ENCODE data around the gene STK35.

The STK35 gene

DNA sequence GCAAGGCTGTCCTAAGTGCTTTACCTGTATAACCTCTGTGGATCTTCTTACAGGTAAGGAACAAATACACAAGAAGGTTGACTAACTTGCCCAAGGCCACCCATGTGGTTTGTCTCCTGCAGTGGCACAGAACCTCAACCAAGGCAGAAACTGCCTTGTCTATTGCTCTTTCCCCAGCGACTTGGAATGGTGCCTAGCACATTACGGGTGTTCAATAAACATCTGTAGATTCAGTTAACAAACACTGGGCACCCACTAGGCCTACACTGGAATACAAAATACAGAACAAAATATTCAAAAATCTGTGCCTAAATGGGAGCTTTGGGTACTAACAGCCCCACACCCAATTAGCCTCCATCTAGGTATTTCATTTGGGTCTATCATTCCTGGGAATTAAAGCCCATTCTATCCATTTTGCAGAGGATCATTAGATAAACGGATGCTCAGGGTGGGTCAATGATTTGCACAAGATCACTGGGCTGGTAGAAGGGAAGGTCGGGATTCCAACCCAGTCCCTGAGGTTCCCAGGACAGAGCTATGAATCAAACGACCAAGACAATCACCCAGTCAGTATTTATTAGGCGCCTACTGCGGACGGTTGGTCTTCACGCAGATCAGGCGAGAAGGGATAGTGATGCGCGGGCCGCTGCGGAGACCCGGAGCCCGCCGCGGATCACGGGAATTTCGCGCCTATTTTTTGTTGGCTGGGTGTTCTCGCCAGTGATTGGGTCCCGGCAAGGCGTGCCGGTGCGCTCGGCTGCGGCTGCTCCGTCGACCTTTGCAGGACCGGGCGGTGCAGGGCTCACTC is at the start of gene STK35:
Gene STK35, plus strand, starts transcription at position 771 of the 808 bp plus-strand sequence. CDS start 55 bp downstream, outside the sequence.
- peak within 1 kb of the TSS; percentile 92 to 95 for H3K4me3 ChIP-seq (replicated peaks in 1 of 2; ENCODE audit: low read depth in 2 of 2, low read length in 2 of 2)
- TF ChIP-seq CTCF (IDR thresholded peaks at IDR 0.05; ENCODE audit: low read depth, low read length), result no peak
- DNase-seq (ENCODE audit: low read depth in 2 of 2), result no peak

- DNase-seq (ENCODE audit: low read depth in 2 of 2), result no peak
- H3K4me3 ChIP-seq (replicated peaks in 1 of 2; ENCODE audit: low read depth in 2 of 2, low read length in 2 of 2), result no peak overlapping the region
- TF ChIP-seq CTCF (IDR thresholded peaks at IDR 0.05; ENCODE audit: low read depth, low read length), result no peak
Measured at GRCh38 chr20:2051946-2052345, 49.7 kb upstream of the STK35 start.

- no peak for TF ChIP-seq CTCF (IDR thresholded peaks at IDR 0.05; ENCODE audit: low read depth, low read length)
- no peak overlapping the region for H3K4me3 ChIP-seq (replicated peaks in 1 of 2; ENCODE audit: low read depth in 2 of 2, low read length in 2 of 2)
Measured at GRCh38 chr20:2052741-2053140, 48.9 kb upstream of the STK35 start.

GRCh38 chr20:2053615-2054014 is 48.0 kb upstream of the STK35 start:
- no peak for DNase-seq (ENCODE audit: low read depth in 2 of 2)
- TF ChIP-seq CTCF (IDR thresholded peaks at IDR 0.05; ENCODE audit: low read depth, low read length), result no peak
- H3K4me3 ChIP-seq (replicated peaks in 1 of 2; ENCODE audit: low read depth in 2 of 2, low read length in 2 of 2), result no peak overlapping the region

More at GRCh38 chr20:2052741-2053140, 48.9 kb upstream of the STK35 start:
- DNase-seq (ENCODE audit: low read depth in 2 of 2), result no peak

DNA sequence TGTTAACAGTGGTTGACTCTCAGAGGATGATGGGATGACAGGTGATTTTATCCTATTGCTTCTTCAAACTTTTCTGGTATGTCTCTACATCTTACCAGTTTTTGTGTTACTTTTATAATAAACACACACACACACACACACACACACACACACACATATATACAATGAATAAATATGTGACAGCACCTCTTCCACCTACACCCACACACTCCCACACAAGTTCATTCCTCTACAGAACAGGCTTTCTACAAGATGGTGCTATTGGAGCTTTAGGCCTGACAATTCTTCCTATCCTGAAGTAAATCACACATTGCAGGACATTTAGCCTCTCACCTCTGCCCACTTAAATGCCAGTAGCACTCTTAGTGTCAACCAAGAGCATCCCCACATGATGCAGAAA is 46.7 kb upstream of the STK35 start:
- DNase-seq (ENCODE audit: low read depth in 2 of 2), result no peak
- TF ChIP-seq CTCF (IDR thresholded peaks at IDR 0.05; ENCODE audit: low read depth, low read length), result no peak
- H3K4me3 ChIP-seq (replicated peaks in 1 of 2; ENCODE audit: low read depth in 2 of 2, low read length in 2 of 2), result no peak overlapping the region

DNA sequence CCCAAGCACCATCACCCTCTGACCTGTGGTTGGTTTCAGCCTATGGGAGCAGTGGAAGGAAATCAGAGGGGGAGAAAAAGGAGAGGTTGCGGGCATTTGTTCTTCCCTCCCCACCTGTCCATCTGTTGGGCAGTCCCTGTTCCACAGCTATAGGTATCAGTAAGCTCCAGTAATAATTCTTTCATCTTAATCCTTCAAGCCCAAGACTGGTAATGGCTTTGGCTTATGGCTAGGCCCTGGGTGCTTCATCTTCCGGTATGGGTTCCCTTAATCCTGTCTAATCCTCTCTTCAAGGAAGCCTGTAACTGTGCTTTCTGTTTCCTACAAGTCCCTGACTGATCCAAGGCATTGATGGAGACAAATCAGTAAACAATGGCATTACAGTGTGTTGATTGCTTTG is 42.2 kb upstream of the STK35 start:
- no peak for DNase-seq (ENCODE audit: low read depth in 2 of 2)
- no peak overlapping the region for H3K4me3 ChIP-seq (replicated peaks in 1 of 2; ENCODE audit: low read depth in 2 of 2, low read length in 2 of 2)
- no peak for TF ChIP-seq CTCF (IDR thresholded peaks at IDR 0.05; ENCODE audit: low read depth, low read length)
